ENCODE results near the gene DNAJC27.

DNAJC27 gene

GRCh38 chr2:24917731-24918325 is 53.9 kb downstream of the DNAJC27 start:
- no peak overlapping the region for H3K4me3 ChIP-seq (ENCODE audit: low read depth, low read length)
- TF ChIP-seq CTCF (IDR thresholded peaks at IDR 0.05; ENCODE audit: borderline replicate concordance, insufficient read depth, low read depth, low read length): no peak

GRCh38 chr2:24917086-24917485 is 54.7 kb downstream of the DNAJC27 start:
- no peak for TF ChIP-seq CTCF (IDR thresholded peaks at IDR 0.05; ENCODE audit: borderline replicate concordance, insufficient read depth, low read depth, low read length)
- H3K4me3 ChIP-seq (ENCODE audit: low read depth, low read length): peak overlapping the region; percentile 19

GRCh38 chr2:24915796-24916195 is 56.0 kb downstream of the DNAJC27 start:
- TF ChIP-seq CTCF (IDR thresholded peaks at IDR 0.05; ENCODE audit: borderline replicate concordance, insufficient read depth, low read depth, low read length): no peak
- no peak overlapping the region for H3K4me3 ChIP-seq (ENCODE audit: low read depth, low read length)

- H3K4me3 ChIP-seq (ENCODE audit: low read depth, low read length): no peak overlapping the region
- TF ChIP-seq CTCF (IDR thresholded peaks at IDR 0.05; ENCODE audit: borderline replicate concordance, insufficient read depth, low read depth, low read length): no peak
Observed at GRCh38 chr2:24915175-24915574, 56.6 kb downstream of the DNAJC27 start.

- TF ChIP-seq CTCF (IDR thresholded peaks at IDR 0.05; ENCODE audit: borderline replicate concordance, insufficient read depth, low read depth, low read length): no peak
- H3K4me3 ChIP-seq (ENCODE audit: low read depth, low read length): no peak overlapping the region
Observed at GRCh38 chr2:24914713-24915112, 57.0 kb downstream of the DNAJC27 start.

GRCh38 chr2:24913911-24914310 is 57.8 kb downstream of the DNAJC27 start:
- no peak for TF ChIP-seq CTCF (IDR thresholded peaks at IDR 0.05; ENCODE audit: borderline replicate concordance, insufficient read depth, low read depth, low read length)
- no peak overlapping the region for H3K4me3 ChIP-seq (ENCODE audit: low read depth, low read length)

GRCh38 chr2:24912986-24913385 is 58.8 kb downstream of the DNAJC27 start:
- no peak for TF ChIP-seq CTCF (IDR thresholded peaks at IDR 0.05; ENCODE audit: borderline replicate concordance, insufficient read depth, low read depth, low read length)
- no peak overlapping the region for H3K4me3 ChIP-seq (ENCODE audit: low read depth, low read length)
